Hematopoietic multipotent progenitor cell treated with erythropoietin and hydrocortisone succinate and interleukin-3 and kit ligand, for 4 days (in vitro differentiated cells): ENCODE results near the gene ZMYND19.
"Not testable (repeated sequence)": the region's sequence is repeated elsewhere in the genome, so short reads cannot be mapped to it uniquely, and the experiment has no call there.

Source experiments
- DNase-seq: peaks from one replicate; pipeline ENCODE4 v3.0.0-alpha.2; 2015

ZMYND19 gene

GRCh38 chr9:137590469-137591383 lies at the start of gene ZMYND19:
ZMYND19 (minus strand) TSS chr9:137590512; CDS start chr9:137590263, 249 bp downstream.
- peak; percentile 95 for DNase-seq

GRCh38 chr9:137639303-137640051 lies 49.2 kb upstream of the ZMYND19 start:
- DNase-seq, result peak; percentile 53

GRCh38 chr9:137638680-137639079 lies 48.4 kb upstream of the ZMYND19 start:
- no peak for DNase-seq

DNA sequence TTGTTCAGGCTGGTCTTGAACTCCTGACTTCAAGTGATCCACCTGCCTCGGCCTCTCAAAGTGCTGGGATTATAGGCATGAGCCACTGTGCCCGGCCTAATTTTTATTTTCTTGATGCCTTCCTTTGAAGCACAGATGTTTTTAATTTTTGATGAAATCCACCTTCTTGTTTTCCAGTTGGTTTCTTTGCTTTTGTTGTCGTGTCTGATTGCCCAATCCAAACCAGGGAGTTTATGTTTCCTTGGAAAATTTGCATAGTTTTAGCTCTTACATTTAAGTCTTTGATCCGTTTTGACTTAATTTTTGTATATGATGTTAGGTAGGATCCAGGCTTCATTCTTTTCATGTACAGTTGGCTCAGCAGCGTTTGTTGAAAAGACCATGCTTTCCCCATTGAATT lies 43.7 kb upstream of the ZMYND19 start:
- DNase-seq, result no peak

DNA sequence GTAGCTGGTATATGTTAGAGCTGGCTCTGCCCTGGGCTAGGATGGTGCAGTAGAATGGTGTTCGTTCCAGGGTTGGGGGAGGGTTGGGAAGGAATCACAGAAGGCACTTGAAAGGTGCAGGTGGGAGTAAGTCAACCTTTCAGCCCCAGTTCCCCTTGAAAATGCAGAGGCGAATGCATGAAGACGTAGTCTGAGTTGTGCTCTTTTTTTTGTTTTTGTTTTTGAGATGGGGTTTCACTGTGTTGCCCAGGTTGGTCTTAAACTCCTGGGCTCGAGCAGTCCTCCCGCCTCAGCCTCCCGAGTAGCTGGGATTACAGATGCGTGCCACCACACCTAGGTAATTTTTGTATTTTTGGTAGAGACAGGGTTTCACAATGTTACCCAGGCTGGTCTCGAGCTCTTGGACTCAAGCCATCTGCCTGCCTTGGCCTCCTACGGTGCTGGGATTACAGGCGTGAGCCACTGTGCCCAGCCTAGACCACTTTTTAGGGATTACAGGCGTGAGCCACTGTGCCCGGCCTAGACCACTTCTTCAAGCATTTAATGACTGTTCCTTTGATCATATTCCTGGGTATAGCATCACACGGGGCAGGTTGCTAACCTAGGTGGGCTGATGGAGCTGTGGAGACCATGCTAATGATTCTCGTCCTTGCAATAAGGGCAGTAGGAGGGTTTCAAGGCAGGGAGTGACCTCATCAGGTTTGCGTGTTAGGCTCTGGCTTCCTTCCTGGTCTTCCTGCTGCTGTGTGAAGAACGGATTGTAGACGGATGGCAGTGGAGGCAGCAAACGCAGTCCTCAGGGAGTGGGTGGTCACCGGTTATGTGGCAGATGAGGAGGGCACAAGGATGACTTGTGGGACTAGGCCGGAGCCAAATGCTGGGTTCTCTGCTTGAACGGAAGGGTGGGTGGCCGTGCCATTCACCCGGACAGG lies 42.2 kb upstream of the ZMYND19 start:
- DNase-seq, result no peak

GRCh38 chr9:137631345-137632229 lies 41.3 kb upstream of the ZMYND19 start:
- no peak for DNase-seq

- DNase-seq, result no peak
Observed at GRCh38 chr9:137630679-137631078, 40.4 kb upstream of the ZMYND19 start.

DNA sequence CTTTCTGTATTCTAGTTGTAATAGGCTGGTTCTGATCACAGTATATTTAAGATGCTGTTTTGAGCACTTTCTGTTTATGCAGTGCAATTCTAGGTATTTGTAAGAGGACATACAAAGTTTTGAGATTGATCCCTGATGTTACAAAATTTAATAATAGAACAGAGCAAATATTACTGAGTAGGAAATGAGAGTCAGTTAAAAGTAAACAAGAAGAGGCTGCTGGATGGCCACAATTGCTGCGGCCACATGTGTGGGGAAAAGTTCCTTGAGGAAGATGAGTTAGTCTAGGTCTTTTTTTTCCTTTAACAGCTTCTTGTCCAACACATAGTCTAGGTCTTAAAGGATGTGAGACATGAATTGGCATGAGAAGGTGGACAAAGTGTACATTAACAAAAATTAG lies 39.8 kb upstream of the ZMYND19 start:
- no peak for DNase-seq

GRCh38 chr9:137627406-137627805 lies 37.1 kb upstream of the ZMYND19 start:
- not testable (repeated sequence) for DNase-seq

- peak; percentile 60 for DNase-seq
Observed at GRCh38 chr9:137626464-137626863, 36.2 kb upstream of the ZMYND19 start.

GRCh38 chr9:137622211-137622610 lies 31.9 kb upstream of the ZMYND19 start:
- not testable (repeated sequence) for DNase-seq

- peak; percentile 74 for DNase-seq
Observed at GRCh38 chr9:137621131-137621757, 30.9 kb upstream of the ZMYND19 start.

GRCh38 chr9:137620581-137620980 lies 30.3 kb upstream of the ZMYND19 start:
- DNase-seq, result no peak

GRCh38 chr9:137620048-137620405 lies 29.7 kb upstream of the ZMYND19 start:
- no peak for DNase-seq

DNA sequence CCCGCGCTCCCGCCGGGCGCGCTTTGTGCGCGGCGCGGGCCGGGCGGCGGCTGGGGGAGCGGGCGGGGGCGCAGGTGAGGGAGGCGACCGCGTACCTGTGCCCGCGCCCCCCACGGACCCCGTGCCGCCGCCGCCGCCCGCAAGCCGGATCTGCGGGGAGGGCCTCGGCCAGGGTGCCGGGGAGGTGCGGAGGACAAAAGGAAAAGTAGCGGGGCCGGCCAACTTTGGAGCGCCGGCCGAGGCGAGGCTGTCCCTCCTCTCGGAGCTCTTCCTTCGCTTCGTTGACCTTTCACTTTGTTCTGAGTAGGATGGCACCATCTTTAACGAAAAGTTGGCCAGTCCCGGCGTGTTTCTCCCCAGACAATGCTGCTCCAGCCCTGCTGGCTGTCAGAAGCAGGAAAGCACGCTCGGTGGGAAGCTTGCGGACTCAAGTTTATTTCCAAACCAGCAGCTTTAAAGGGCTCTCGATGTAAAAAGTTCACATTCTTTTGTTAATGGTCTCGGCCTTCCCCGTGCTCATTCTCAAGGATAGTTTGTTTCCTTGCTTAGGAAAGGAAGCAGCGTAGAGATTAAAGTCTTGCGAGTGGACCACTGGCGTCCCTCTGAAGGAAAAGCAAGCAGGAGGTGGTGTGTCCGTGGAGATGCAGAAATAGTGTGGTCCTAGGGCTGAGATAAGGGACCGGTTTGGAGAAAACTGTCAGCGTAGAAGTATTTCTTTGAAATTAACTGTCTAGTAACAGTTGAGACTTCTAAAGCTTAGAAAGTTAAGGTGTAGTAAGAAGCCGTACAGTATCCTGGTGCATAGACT lies 29.1 kb upstream of the ZMYND19 start:
- DNase-seq, result peak; percentile 65

DNA sequence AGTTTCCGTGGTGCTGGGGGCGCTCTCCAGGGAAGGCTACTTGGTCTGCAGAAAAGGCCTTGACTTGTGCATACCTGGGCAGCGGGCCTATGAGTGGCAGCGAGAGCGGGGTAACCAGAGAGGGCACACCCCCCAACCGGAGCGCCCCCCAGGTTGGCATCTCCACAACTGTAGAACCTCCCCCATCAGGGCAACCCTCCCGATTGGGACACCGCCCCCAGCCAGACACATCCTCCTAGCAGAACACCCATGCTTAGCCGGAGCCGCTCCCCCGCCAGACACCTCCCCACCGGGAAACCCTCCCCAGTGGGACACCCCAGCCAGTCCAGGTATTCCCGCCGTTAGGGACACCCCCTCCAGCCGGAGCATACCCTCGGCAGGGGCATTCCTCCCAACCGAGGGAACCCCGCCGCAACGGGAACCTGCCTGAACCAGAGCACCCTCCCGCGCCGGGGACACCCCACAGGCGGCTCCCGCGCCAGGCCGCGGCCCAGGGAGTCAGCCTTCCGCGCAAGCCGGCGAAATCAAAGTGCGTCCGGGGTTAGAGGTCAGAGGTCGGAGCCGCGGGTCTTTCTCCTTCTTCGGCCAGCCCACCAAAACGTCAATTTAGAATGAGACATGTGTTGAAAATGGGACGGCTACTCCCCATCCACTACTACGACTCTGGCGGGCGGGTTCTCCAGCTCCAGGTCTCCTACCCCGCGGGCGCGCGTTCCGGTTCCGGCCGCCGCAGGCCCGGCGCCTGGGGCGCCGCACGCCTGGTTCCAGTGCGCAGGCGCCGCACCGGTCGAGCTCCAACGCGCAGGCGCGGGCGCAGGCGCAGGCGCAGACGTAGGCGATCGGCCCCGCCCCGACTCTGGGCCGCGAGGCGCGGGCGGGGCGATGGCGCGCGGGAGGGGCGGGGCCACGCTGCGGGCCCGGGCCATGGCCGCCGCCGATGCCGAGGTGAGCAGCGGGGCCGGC lies 28.1 kb upstream of the ZMYND19 start, which contains the start of gene EHMT1:
EHMT1 (plus strand) TSS at position 901 of the 963 bp plus-strand sequence; CDS start at position 925, 24 bp downstream.
- DNase-seq, result peak; percentile 94

GRCh38 chr9:137615387-137615871 lies 25.1 kb upstream of the ZMYND19 start:
- no peak for DNase-seq

DNA sequence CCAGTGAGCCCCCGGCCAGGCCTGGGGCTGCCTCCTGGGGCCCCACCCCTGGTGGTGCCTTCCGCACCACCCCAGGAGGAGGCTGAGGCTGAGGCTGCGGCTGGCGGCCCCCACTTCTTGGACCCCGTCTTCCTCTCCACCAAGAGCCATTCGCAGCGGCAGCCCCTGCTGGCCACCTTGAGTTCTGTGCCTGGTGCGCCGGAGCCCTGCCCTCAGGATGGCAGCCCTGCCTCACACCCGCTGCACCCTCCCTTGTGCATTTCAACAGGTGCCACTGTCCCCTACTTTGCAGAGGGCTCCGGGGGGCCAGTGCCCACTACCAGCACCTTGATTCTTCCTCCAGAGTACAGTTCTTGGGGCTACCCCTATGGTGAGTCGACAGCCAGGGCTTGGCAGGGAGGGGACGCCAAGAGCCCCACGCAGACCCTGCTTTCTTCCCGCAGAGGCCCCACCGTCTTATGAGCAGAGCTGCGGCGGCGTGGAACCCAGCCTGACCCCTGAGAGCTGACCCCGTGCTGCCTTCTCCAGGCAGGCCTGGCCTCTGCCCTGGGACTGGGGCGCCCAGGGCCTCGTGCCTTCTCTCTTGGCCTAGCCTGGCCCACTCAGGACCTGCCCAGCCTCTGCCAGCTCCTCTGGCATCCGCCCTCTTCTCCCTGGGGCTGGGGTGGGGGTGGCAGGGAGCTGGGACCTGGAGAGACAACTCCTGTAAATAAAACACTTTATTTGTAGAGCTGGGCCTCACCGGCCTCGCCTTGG lies 24.5 kb upstream of the ZMYND19 start:
- peak; percentile 45 for DNase-seq
